SK-N-SH (cell line): Measurements from ENCODE around the gene GATM. TPM values are rescaled to one million over a fixed set of nuclear protein-coding genes. Genes with fewer than 3 reads are reported as not detected.

ENCODE experiments used
- CTCF ChIA-PET: fragments of 300-600, 350-600 bp; formaldehyde crosslinking; extraction: SDS; loops from one replicate; lab custom pipeline; 2021; lab: Yijun Ruan, JAX
- POLR2A ChIA-PET: fragments of 350-600 bp; sonication (Branson Sonifier 250); formaldehyde crosslinking; extraction: SDS; loops from one replicate; lab custom pipeline; 2020; ENCODE audit warnings: antibody characterized with exemption, inconsistent platforms; lab: Yijun Ruan, JAX
- DNase-seq: peaks from one replicate; pipeline ENCODE4 v3.0.0; 2012
- H2AFZ ChIP-seq: fragments of 200-600 bp; sonication (generic); 2 replicates; pipeline ENCODE4 v1.8.1; 2016; ENCODE audit warnings: antibody characterized with exemption, mild to moderate bottlenecking, low read depth
- H3F3A ChIP-seq: fragments of 200-600 bp; sonication (generic); replicated peaks from 2 replicates; pipeline ENCODE3; 2016; ENCODE audit warnings: antibody characterized with exemption, mild to moderate bottlenecking; ENCODE audit not compliant: insufficient read depth
- H3K27ac ChIP-seq, 2 experiments: fragments of 200-500 bp in 1 of 2; fragments of 200-600 bp in 1 of 2; sonication (Bioruptor generic) in 1 of 2; sonication (generic), shearing (Covaris generic) in 1 of 2; 2 replicates each; pipeline versions ENCODE4 v1.5.1 to v1.6.1; 2014 to 2016; ENCODE audit warnings: low read depth in 2 of 2, inconsistent platforms in 1 of 2, low read length in 1 of 2, mild to moderate bottlenecking in 1 of 2, mixed read lengths in 1 of 2
- H3K27me3 ChIP-seq: fragments of 200-600 bp; sonication (generic), shearing (Covaris generic); 2 replicates; pipeline ENCODE4 v1.6.1; 2016; ENCODE audit warnings: mixed run types; ENCODE audit not compliant: insufficient read depth
- H3K36me3 ChIP-seq, 2 experiments: fragments of 200-500 bp in 1 of 2; fragments of 200-600 bp in 1 of 2; sonication (Bioruptor generic) in 1 of 2; sonication (generic) in 1 of 2; replicated peaks in 1 of 2; 2 replicates each; pipeline versions ENCODE3 to v1.5.1; 2014 to 2016; ENCODE audit warnings: low read length in 1 of 2, mild to moderate bottlenecking in 1 of 2; ENCODE audit not compliant: insufficient read depth in 2 of 2, control insufficient read depth in 1 of 2
- H3K4me1 ChIP-seq, 2 experiments: fragments of 200-500 bp in 1 of 2; fragments of 200-600 bp in 1 of 2; sonication (Bioruptor generic) in 1 of 2; sonication (generic), shearing (Covaris generic) in 1 of 2; 2 replicates each; pipeline versions ENCODE4 v1.5.1 to v1.6.1; 2014 to 2016; ENCODE audit warnings: low read depth in 1 of 2, low read length in 1 of 2, mixed run types in 1 of 2; ENCODE audit not compliant: insufficient read depth in 2 of 2, control insufficient read depth in 1 of 2
- H3K4me2 ChIP-seq: fragments of 200-600 bp; sonication (generic), shearing (Covaris generic); 2 replicates; pipeline ENCODE4 v1.6.1; 2017; ENCODE audit warnings: mixed run types
- H3K4me3 ChIP-seq, 2 experiments: fragments of 200-500 bp in 1 of 2; fragments of 200-600 bp in 1 of 2; sonication (Bioruptor generic) in 1 of 2; sonication (generic), shearing (Covaris generic) in 1 of 2; 2 replicates each; pipeline versions ENCODE4 v1.5.1 to v1.8.1; 2014 to 2016; ENCODE audit warnings: low read depth in 2 of 2, inconsistent platforms in 1 of 2, low read length in 1 of 2, mild to moderate bottlenecking in 1 of 2, mixed read lengths in 1 of 2, moderate library complexity in 1 of 2
- H3K79me2 ChIP-seq: fragments of 200-600 bp; sonication (generic); 2 replicates; pipeline ENCODE4 v1.8.1; 2017; ENCODE audit warnings: mild to moderate bottlenecking; ENCODE audit not compliant: insufficient read depth
- H3K9ac ChIP-seq: fragments of 200-600 bp; sonication (generic); 2 replicates; pipeline ENCODE4 v1.6.1; 2017; ENCODE audit warnings: mixed run types
- H3K9me2 ChIP-seq: fragments of 200-600 bp; sonication (generic); 2 replicates; pipeline ENCODE4 v1.6.1; 2017; ENCODE audit warnings: mixed run types
- H3K9me3 ChIP-seq: fragments of 200-600 bp; sonication (generic); 2 replicates; pipeline ENCODE4 v1.6.1; 2017; ENCODE audit warnings: mixed run types, mild to moderate bottlenecking, moderate library complexity
- H4K20me1 ChIP-seq: fragments of 200-600 bp; sonication (generic); 2 replicates; pipeline ENCODE4 v1.6.1; 2017; ENCODE audit warnings: mild to moderate bottlenecking, mixed run types; ENCODE audit not compliant: insufficient read depth
- CHD2 ChIP-seq: fragments of 150-350 bp; IDR thresholded peaks from 2 replicates; pipeline ENCODE4 v1.6.1; 2018; ENCODE audit warnings: low read length; ENCODE audit not compliant: partially characterized antibody
- ELF1 ChIP-seq: IDR thresholded peaks from 2 replicates; pipeline ENCODE4 v1.4.0; 2012
- EP300 ChIP-seq, 2 experiments: IDR thresholded peaks; 2 replicates each; pipeline versions ENCODE4 v1.4.0 to v1.6.1; 2012; ENCODE audit warnings: borderline replicate concordance in 1 of 2, low read depth in 1 of 2, low read length in 1 of 2
- FOSL2 ChIP-seq: IDR thresholded peaks from 2 replicates; pipeline ENCODE4 v1.4.0; 2012; ENCODE audit warnings: low read depth, mild to moderate bottlenecking, moderate library complexity, borderline replicate concordance
- JUND ChIP-seq: IDR thresholded peaks from 2 replicates; pipeline ENCODE4 v1.4.0; 2012
- MXI1 ChIP-seq: IDR thresholded peaks from 2 replicates; pipeline ENCODE4 v1.6.1; 2012; ENCODE audit warnings: mild to moderate bottlenecking, low read depth, low read length, improper control_type of control experiment
- NFIC ChIP-seq: IDR thresholded peaks from 2 replicates; pipeline ENCODE4 v1.4.0; 2012; ENCODE audit warnings: borderline replicate concordance
- RFX5 ChIP-seq: IDR thresholded peaks from 2 replicates; pipeline ENCODE4 v1.6.1; 2012; ENCODE audit warnings: mild to moderate bottlenecking, improper control_type of control experiment, low read length
- TAF1 ChIP-seq: IDR thresholded peaks from 2 replicates; pipeline ENCODE4 v1.6.1; 2012; ENCODE audit warnings: low read depth, mild to moderate bottlenecking, low read length, moderate library complexity, borderline replicate concordance
- TEAD4 ChIP-seq: IDR thresholded peaks from 2 replicates; pipeline ENCODE4 v1.4.0; 2012; ENCODE audit warnings: mild to moderate bottlenecking, borderline replicate concordance; ENCODE audit not compliant: insufficient read depth
- USF2 ChIP-seq: fragments of 150-350 bp; IDR thresholded peaks from 2 replicates; pipeline ENCODE4 v1.6.1; 2017; ENCODE audit warnings: antibody characterized with exemption, low read length, low read depth, borderline replicate concordance
- YY1 ChIP-seq: IDR thresholded peaks from 2 replicates; pipeline ENCODE4 v1.4.0; 2012; ENCODE audit warnings: low read depth, mild to moderate bottlenecking
- WGBS: methylation state at CpG from one replicate; pipeline ENCODE4 v1.1.6; 2017; ENCODE audit warnings: low lambda C conversion rate; 5-methylcytosine and 5-hydroxymethylcytosine counted together
- polyA plus RNA-seq, 3 experiments: library from polyadenylated mRNA; depleted of rRNA; stranded (reverse); fragments of >200 nt; gene quantifications; 2 replicates each; pipeline ENCODE4 v1.2.3, GENCODE V29; 2012
- TF ChIP-seq, protein P1 (sequence below): IDR thresholded peaks from 2 replicates; pipeline ENCODE4 v1.4.0; 2012; ENCODE audit warnings: low read depth, borderline replicate concordance
- TF ChIP-seq, protein P2 (sequence below): IDR thresholded peaks from 2 replicates; pipeline ENCODE4; 2012

GATM gene
- polyA plus RNA-seq, 1 of the 3 experiments (the other 2 are of a cell fraction), result 0.58 TPM

DNA sequence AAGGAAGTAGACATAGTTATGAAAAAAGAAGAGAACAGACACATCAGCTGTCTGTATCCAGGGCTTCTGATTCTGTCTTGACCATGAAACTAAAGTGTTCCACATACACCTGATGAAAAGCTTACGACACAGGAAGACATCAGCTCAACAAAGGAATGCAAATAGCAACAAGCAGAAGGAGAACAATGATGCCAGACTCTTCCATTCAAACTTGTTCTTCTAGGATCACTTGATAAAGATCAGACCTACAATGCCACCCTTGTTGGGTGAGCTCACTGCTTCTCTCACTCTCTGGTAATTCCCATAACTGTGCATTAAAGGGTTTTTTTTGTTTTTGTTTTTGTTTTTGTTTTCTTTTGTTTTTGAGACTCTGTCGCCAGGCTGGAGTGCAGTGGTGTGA is 49.7 kb downstream of the GATM start:
- DNase-seq, result no peak

DNA sequence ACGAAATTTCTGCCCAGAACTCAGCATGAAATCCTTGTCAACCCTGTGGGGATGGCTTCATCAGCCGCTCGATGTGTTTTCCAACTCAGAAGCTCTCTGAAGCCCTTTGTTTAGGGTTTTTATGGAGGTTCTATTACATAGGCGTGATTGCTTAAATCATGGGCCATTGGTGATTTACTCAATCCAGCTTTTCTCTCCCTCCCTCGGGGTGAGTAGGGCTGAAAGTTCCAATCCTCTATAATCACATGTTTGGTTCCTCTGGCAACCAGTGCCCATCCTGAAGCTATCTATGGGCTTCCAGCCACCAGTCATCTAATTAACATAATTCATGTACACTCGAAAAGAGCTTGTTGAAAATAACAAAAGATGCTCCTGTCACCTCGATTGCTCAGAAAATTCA is 51.6 kb downstream of the GATM start:
- Histone ChIP-seq H3K9ac (no peak overlapping the region), H3K27ac (no peak overlapping the region), H3K36me3 (no peaks in the 10 kb centered on the region), H3K4me3 (no peak overlapping the region), H3K27me3 (no peaks in the 10 kb centered on the region), H2AFZ (no peak overlapping the region), H3K9me2 (no peaks in the 10 kb centered on the region), H3K4me1 (no peaks in the 10 kb centered on the region), H4K20me1 (no peaks in the 10 kb centered on the region), H3K4me2 (no peak overlapping the region), H3K9me3 (no peaks in the 10 kb centered on the region)
- CTCF ChIA-PET, result interaction anchor here (1.9 kb wide), 1 partner anchor 131 kb away, joined by 6 read pairs; no protein-coding TSS in a partner anchor
- 29% methylated on average over 7 of the region's 7 CpGs for WGBS
- no peak for DNase-seq
- POLR2A ChIA-PET, result no interaction called here
- TF ChIP-seq EP300 (IDR thresholded peaks at IDR 0.05; ENCODE audit: borderline replicate concordance in 1 of 2, low read depth in 1 of 2, low read length in 1 of 2), result no peak
- no peak for TF ChIP-seq NFIC
- no peak for TF ChIP-seq RFX5
- TF ChIP-seq YY1, result no peak
- no peak for TF ChIP-seq TEAD4
- TF ChIP-seq ELF1, result no peak
- TF ChIP-seq, all 33 proteins: peak for 0
- H3F3A ChIP-seq, result no peaks in the 10 kb centered on the region
- no peaks in the 10 kb centered on the region for H3K79me2 ChIP-seq

More for the DNA sequence above, 49.7 kb downstream of the GATM start:
- Histone ChIP-seq H3K27me3 (no peaks in the 10 kb centered on the region), H3K27ac (no peak overlapping the region), H3K9me3 (no peaks in the 10 kb centered on the region), H4K20me1 (no peaks in the 10 kb centered on the region), H3K4me1 (peaks cover 0 to 3% of the 10 kb centered on the region in 2 experiments; a peak in 1 of 4 replicates), H3K4me2 (no peak overlapping the region), H2AFZ (no peak overlapping the region), H3K9me2 (no peaks in the 10 kb centered on the region), H3K4me3 (no peak overlapping the region), H3F3A (no peaks in the 10 kb centered on the region), H3K36me3 (no peaks in the 10 kb centered on the region), H3K79me2 (no peaks in the 10 kb centered on the region), H3K9ac (no peak overlapping the region)
- POLR2A ChIA-PET, result no interaction called here
- TF ChIP-seq CHD2 (no peak), USF2 (no peak), TAF1 (no peak), JUND (no peak), FOSL2 (no peak), MXI1 (no peak)
- TF ChIP-seq, protein P1, sequence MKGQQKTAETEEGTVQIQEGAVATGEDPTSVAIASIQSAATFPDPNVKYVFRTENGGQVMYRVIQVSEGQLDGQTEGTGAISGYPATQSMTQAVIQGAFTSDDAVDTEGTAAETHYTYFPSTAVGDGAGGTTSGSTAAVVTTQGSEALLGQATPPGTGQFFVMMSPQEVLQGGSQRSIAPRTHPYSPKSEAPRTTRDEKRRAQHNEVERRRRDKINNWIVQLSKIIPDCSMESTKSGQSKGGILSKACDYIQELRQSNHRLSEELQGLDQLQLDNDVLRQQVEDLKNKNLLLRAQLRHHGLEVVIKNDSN, result no peak
- TF ChIP-seq, protein P2, sequence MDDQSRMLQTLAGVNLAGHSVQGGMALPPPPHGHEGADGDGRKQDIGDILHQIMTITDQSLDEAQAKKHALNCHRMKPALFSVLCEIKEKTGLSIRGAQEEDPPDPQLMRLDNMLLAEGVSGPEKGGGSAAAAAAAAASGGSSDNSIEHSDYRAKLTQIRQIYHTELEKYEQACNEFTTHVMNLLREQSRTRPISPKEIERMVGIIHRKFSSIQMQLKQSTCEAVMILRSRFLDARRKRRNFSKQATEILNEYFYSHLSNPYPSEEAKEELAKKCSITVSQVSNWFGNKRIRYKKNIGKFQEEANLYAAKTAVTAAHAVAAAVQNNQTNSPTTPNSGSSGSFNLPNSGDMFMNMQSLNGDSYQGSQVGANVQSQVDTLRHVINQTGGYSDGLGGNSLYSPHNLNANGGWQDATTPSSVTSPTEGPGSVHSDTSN, result no peak
- CTCF ChIA-PET, result no interaction called here
- WGBS, result 71% methylated on average over 2 of the region's 2 CpGs
